Ascending aorta (tissue), 2 donors: ENCODE measurements around the gene NAT9. TPM values are rescaled to one million over a fixed set of nuclear protein-coding genes. Genes with fewer than 3 reads are reported as not detected.
A peak's percentile ranks its signal among the peaks of the same experiment; 100 is the strongest.

Experiments used
- DNase-seq, 2 donors: peaks; one replicate each; pipeline ENCODE4 v3.0.0-alpha.2; 2019; ENCODE audit warnings: low spot score in 2 of 2
- H3K27ac ChIP-seq, 2 donors: fragments of 200-600 bp; sonication (generic); one replicate each; pipeline ENCODE4 v1.5.1; 2016 to 2017; ENCODE audit warnings: mild to moderate bottlenecking in 1 of 2
- H3K27me3 ChIP-seq: fragments of 200-600 bp; sonication (generic); one replicate; pipeline ENCODE4 v1.5.1; 2017
- H3K36me3 ChIP-seq, 2 donors: fragments of 200-600 bp; sonication (generic); one replicate each; pipeline ENCODE4 v1.5.1; 2016
- H3K4me1 ChIP-seq, 2 donors: fragments of 200-600 bp; sonication (generic); one replicate each; pipeline ENCODE4 v1.5.1; 2016 to 2017; ENCODE audit warnings: mild to moderate bottlenecking in 1 of 2
- H3K4me3 ChIP-seq, 2 donors: fragments of 200-600 bp; sonication (generic); one replicate each; pipeline ENCODE4 v1.5.1; 2016 to 2017; ENCODE audit warnings: mild to moderate bottlenecking in 1 of 2
- H3K9me3 ChIP-seq, 2 donors: fragments of 200-600 bp; sonication (generic); one replicate each; pipeline ENCODE4 v1.5.1; 2016
- CTCF ChIP-seq, 3 experiments: fragments of 200-600 bp in 2 of 3; fragments of 450-650 bp in 1 of 3; sonication (generic) in 2 of 3; IDR thresholded peaks; one replicate each; pipeline ENCODE4 v1.5.1; 2016 to 2019; ENCODE audit warnings: antibody characterized with exemption in 3 of 3, mild to moderate bottlenecking in 1 of 3, moderate library complexity in 1 of 3
- intact Hi-C: fragments of 100-400 bp; cut with DNase I; formaldehyde crosslinking; loops from one replicate; pipeline ENCODE4 v1.15.1; 2023
- total RNA-seq: library from RNA; depleted of rRNA; stranded (reverse); fragments of >200 nt; gene quantifications from one replicate; pipeline ENCODE4 v1.1.0, GENCODE V29; 2016

NAT9 gene
- total RNA-seq, 1 donor from 2014 or later: 13.3 TPM

- no peaks in the 10 kb centered on the region for H3K27me3 ChIP-seq
- no peak for DNase-seq
- no peak overlapping the region for H3K4me3 ChIP-seq
- no peaks in the 10 kb centered on the region for H3K9me3 ChIP-seq
- intact Hi-C loops: no loop called here
- H3K4me1 ChIP-seq: peaks cover 8 to 15% of the 10 kb centered on the region in 2 donors
- peak overlapping the region in 1 of 2 donors; percentile 34 for H3K27ac ChIP-seq
- no peak for TF ChIP-seq CTCF (IDR thresholded peaks at IDR 0.05)
- H3K36me3 ChIP-seq: no peaks in the 10 kb centered on the region
These were observed 18.0 kb downstream of the NAT9 start for GRCh38 chr17:74757931-74758847.

- no peaks in the 10 kb centered on the region for H3K27me3 ChIP-seq
- intact Hi-C loops: no loop called here
- H3K36me3 ChIP-seq: no peaks in the 10 kb centered on the region
- H3K4me1 ChIP-seq: peaks cover 8 to 15% of the 10 kb centered on the region in 2 donors
- TF ChIP-seq CTCF (IDR thresholded peaks at IDR 0.05): no peak
- no peak for DNase-seq
- H3K9me3 ChIP-seq: no peaks in the 10 kb centered on the region
- no peak overlapping the region for H3K27ac ChIP-seq
- no peak overlapping the region for H3K4me3 ChIP-seq
These were observed 18.6 kb downstream of the NAT9 start for GRCh38 chr17:74757502-74757901.

GRCh38 chr17:74756891-74757290 lies 19.3 kb downstream of the NAT9 start:
- no peaks in the 10 kb centered on the region for H3K27me3 ChIP-seq
- H3K4me3 ChIP-seq: no peak overlapping the region
- H3K27ac ChIP-seq: no peak overlapping the region
- TF ChIP-seq CTCF (IDR thresholded peaks at IDR 0.05): no peak
- H3K36me3 ChIP-seq: no peaks in the 10 kb centered on the region
- no peaks in the 10 kb centered on the region for H3K9me3 ChIP-seq
- H3K4me1 ChIP-seq: peaks cover 8 to 15% of the 10 kb centered on the region in 2 donors
- DNase-seq: no peak
- intact Hi-C loops: no loop called here

DNA sequence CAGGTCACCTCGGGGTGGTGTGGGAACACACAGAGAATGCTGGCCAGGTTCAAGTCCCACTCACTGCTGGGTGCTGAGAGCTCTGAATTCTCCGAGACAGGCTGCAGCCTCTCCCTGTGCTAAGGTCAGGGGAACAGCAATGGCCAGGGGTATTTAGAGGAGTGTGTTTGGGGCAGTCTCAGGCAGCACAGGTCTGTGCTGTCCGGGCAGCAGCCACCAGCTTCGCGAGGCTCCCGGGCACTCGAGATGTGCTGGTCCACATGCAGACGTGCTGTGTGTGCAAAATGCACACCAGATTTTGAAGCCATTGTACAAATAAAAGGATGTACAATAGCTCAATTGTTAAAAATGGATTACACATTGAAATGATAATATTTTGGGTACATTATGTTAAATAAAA lies 20.6 kb downstream of the NAT9 start:
- peaks cover 8 to 18% of the 10 kb centered on the region in 2 donors for H3K4me1 ChIP-seq
- TF ChIP-seq CTCF (IDR thresholded peaks at IDR 0.05): no peak
- no peaks in the 10 kb centered on the region for H3K27me3 ChIP-seq
- H3K4me3 ChIP-seq: no peak overlapping the region
- no peak overlapping the region for H3K27ac ChIP-seq
- no peaks in the 10 kb centered on the region for H3K9me3 ChIP-seq
- intact Hi-C loops: no loop called here
- DNase-seq: no peak
- H3K36me3 ChIP-seq: no peaks in the 10 kb centered on the region

DNA sequence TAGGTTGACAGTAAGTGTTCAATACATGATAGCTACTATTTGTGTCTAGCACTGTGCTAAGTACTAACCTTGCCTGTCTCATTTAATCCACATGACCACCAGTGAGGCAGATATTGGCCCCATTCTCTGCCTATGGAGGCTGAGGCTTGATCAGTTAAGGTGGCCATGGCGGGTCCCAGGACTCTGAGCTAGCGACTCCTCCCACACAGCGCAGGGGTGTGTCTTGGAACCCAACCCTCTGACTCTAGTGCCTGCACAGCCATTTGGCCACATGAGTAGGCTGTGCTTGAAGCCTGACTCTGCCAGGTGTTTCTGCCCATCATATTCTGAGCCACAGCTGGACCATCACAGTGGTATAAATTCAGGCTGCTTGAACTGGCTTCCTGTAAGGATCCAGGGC lies 21.3 kb downstream of the NAT9 start:
- no peak for TF ChIP-seq CTCF (IDR thresholded peaks at IDR 0.05)

More for the DNA sequence above, 21.3 kb downstream of the NAT9 start:
- H3K9me3 ChIP-seq: no peaks in the 10 kb centered on the region
- H3K4me3 ChIP-seq: no peak overlapping the region
- H3K27ac ChIP-seq: no peak overlapping the region
- H3K27me3 ChIP-seq: no peaks in the 10 kb centered on the region
- DNase-seq: no peak
- H3K4me1 ChIP-seq: peaks cover 8 to 24% of the 10 kb centered on the region in 2 donors
- intact Hi-C loops: no loop called here
- no peaks in the 10 kb centered on the region for H3K36me3 ChIP-seq
